ENCODE measurements around the gene UTP11.

Gene UTP11

GRCh38 chr1:38046884-38047602 lies 34.5 kb downstream of the UTP11 start:
- DNase-seq: peak; percentile 65

- DNase-seq: no peak
These were observed 35.1 kb downstream of the UTP11 start for GRCh38 chr1:38047603-38048141.

- DNase-seq: no peak
These were observed 38.0 kb downstream of the UTP11 start for GRCh38 chr1:38050397-38051078.

GRCh38 chr1:38051079-38051543 lies 38.6 kb downstream of the UTP11 start:
- no peak for DNase-seq

- DNase-seq: no peak
These were observed 40.3 kb downstream of the UTP11 start for GRCh38 chr1:38052750-38053415.

GRCh38 chr1:38053416-38054091 lies 41.0 kb downstream of the UTP11 start:
- DNase-seq: no peak

- DNase-seq: no peak
These were observed 42.9 kb downstream of the UTP11 start for GRCh38 chr1:38055398-38055797.

- DNase-seq: no peak
These were observed 43.4 kb downstream of the UTP11 start for GRCh38 chr1:38055965-38056364.

GRCh38 chr1:38059635-38060250 lies 47.2 kb downstream of the UTP11 start:
- no peak for DNase-seq

- DNase-seq: no peak
These were observed 48.0 kb downstream of the UTP11 start for GRCh38 chr1:38060498-38060897.

GRCh38 chr1:38061290-38061689 lies 48.8 kb downstream of the UTP11 start:
- no peak for DNase-seq

GRCh38 chr1:38061883-38062328 lies 49.4 kb downstream of the UTP11 start:
- no peak for DNase-seq

- no peak for DNase-seq
These were observed 50.1 kb downstream of the UTP11 start for GRCh38 chr1:38062361-38063288.

GRCh38 chr1:38063616-38064015 lies 51.1 kb downstream of the UTP11 start:
- DNase-seq: no peak

GRCh38 chr1:38064197-38064903 lies 51.8 kb downstream of the UTP11 start:
- no peak for DNase-seq

- no peak for DNase-seq
These were observed 55.9 kb downstream of the UTP11 start for GRCh38 chr1:38068220-38068979.

GRCh38 chr1:38068980-38069340 lies 56.4 kb downstream of the UTP11 start:
- no peak for DNase-seq

GRCh38 chr1:38071312-38072256 lies 59.0 kb downstream of the UTP11 start:
- DNase-seq: no peak

- no peak for DNase-seq
These were observed 60.3 kb downstream of the UTP11 start for GRCh38 chr1:38072858-38073257.
